SK-N-SH (cell line): ENCODE data around the gene TMEM11. TPM values are rescaled to one million over a fixed set of nuclear protein-coding genes. Genes with fewer than 3 reads are reported as not detected.

Experiments
- CTCF ChIA-PET: fragments of 300-600, 350-600 bp; formaldehyde crosslinking; extraction: SDS; loops from one replicate; lab custom pipeline; 2021; lab: Yijun Ruan, JAX
- POLR2A ChIA-PET: fragments of 350-600 bp; sonication (Branson Sonifier 250); formaldehyde crosslinking; extraction: SDS; loops from one replicate; lab custom pipeline; 2020; ENCODE audit warnings: antibody characterized with exemption, inconsistent platforms; lab: Yijun Ruan, JAX
- DNase-seq: peaks from one replicate; pipeline ENCODE4 v3.0.0; 2012
- H2AFZ ChIP-seq: fragments of 200-600 bp; sonication (generic); 2 replicates; pipeline ENCODE4 v1.8.1; 2016; ENCODE audit warnings: antibody characterized with exemption, mild to moderate bottlenecking, low read depth
- H3F3A ChIP-seq: fragments of 200-600 bp; sonication (generic); replicated peaks from 2 replicates; pipeline ENCODE3; 2016; ENCODE audit warnings: antibody characterized with exemption, mild to moderate bottlenecking; ENCODE audit not compliant: insufficient read depth
- H3K27ac ChIP-seq, 2 experiments: fragments of 200-500 bp in 1 of 2; fragments of 200-600 bp in 1 of 2; sonication (Bioruptor generic) in 1 of 2; sonication (generic), shearing (Covaris generic) in 1 of 2; 2 replicates each; pipeline versions ENCODE4 v1.5.1 to v1.6.1; 2014 to 2016; ENCODE audit warnings: low read depth in 2 of 2, inconsistent platforms in 1 of 2, low read length in 1 of 2, mild to moderate bottlenecking in 1 of 2, mixed read lengths in 1 of 2
- H3K27me3 ChIP-seq: fragments of 200-600 bp; sonication (generic), shearing (Covaris generic); 2 replicates; pipeline ENCODE4 v1.6.1; 2016; ENCODE audit warnings: mixed run types; ENCODE audit not compliant: insufficient read depth
- H3K36me3 ChIP-seq, 2 experiments: fragments of 200-500 bp in 1 of 2; fragments of 200-600 bp in 1 of 2; sonication (Bioruptor generic) in 1 of 2; sonication (generic) in 1 of 2; replicated peaks in 1 of 2; 2 replicates each; pipeline versions ENCODE3 to v1.5.1; 2014 to 2016; ENCODE audit warnings: low read length in 1 of 2, mild to moderate bottlenecking in 1 of 2; ENCODE audit not compliant: insufficient read depth in 2 of 2, control insufficient read depth in 1 of 2
- H3K4me1 ChIP-seq, 2 experiments: fragments of 200-500 bp in 1 of 2; fragments of 200-600 bp in 1 of 2; sonication (Bioruptor generic) in 1 of 2; sonication (generic), shearing (Covaris generic) in 1 of 2; 2 replicates each; pipeline versions ENCODE4 v1.5.1 to v1.6.1; 2014 to 2016; ENCODE audit warnings: low read depth in 1 of 2, low read length in 1 of 2, mixed run types in 1 of 2; ENCODE audit not compliant: insufficient read depth in 2 of 2, control insufficient read depth in 1 of 2
- H3K4me2 ChIP-seq: fragments of 200-600 bp; sonication (generic), shearing (Covaris generic); 2 replicates; pipeline ENCODE4 v1.6.1; 2017; ENCODE audit warnings: mixed run types
- H3K4me3 ChIP-seq, 2 experiments: fragments of 200-500 bp in 1 of 2; fragments of 200-600 bp in 1 of 2; sonication (Bioruptor generic) in 1 of 2; sonication (generic), shearing (Covaris generic) in 1 of 2; 2 replicates each; pipeline versions ENCODE4 v1.5.1 to v1.8.1; 2014 to 2016; ENCODE audit warnings: low read depth in 2 of 2, inconsistent platforms in 1 of 2, low read length in 1 of 2, mild to moderate bottlenecking in 1 of 2, mixed read lengths in 1 of 2, moderate library complexity in 1 of 2
- H3K79me2 ChIP-seq: fragments of 200-600 bp; sonication (generic); 2 replicates; pipeline ENCODE4 v1.8.1; 2017; ENCODE audit warnings: mild to moderate bottlenecking; ENCODE audit not compliant: insufficient read depth
- H3K9ac ChIP-seq: fragments of 200-600 bp; sonication (generic); 2 replicates; pipeline ENCODE4 v1.6.1; 2017; ENCODE audit warnings: mixed run types
- H3K9me2 ChIP-seq: fragments of 200-600 bp; sonication (generic); 2 replicates; pipeline ENCODE4 v1.6.1; 2017; ENCODE audit warnings: mixed run types
- H3K9me3 ChIP-seq: fragments of 200-600 bp; sonication (generic); 2 replicates; pipeline ENCODE4 v1.6.1; 2017; ENCODE audit warnings: mixed run types, mild to moderate bottlenecking, moderate library complexity
- H4K20me1 ChIP-seq: fragments of 200-600 bp; sonication (generic); 2 replicates; pipeline ENCODE4 v1.6.1; 2017; ENCODE audit warnings: mild to moderate bottlenecking, mixed run types; ENCODE audit not compliant: insufficient read depth
- ELF1 ChIP-seq: IDR thresholded peaks from 2 replicates; pipeline ENCODE4 v1.4.0; 2012
- EZH2phosphoT487 ChIP-seq: fragments of 200-600 bp; sonication (generic); IDR thresholded peaks from 2 replicates; pipeline ENCODE4 v1.6.1; 2017; ENCODE audit warnings: low read depth, mixed run types, mild to moderate bottlenecking, antibody characterized with exemption, moderate library complexity, borderline replicate concordance
- FOSL2 ChIP-seq: IDR thresholded peaks from 2 replicates; pipeline ENCODE4 v1.4.0; 2012; ENCODE audit warnings: low read depth, mild to moderate bottlenecking, moderate library complexity, borderline replicate concordance
- FOXM1 ChIP-seq: IDR thresholded peaks from 2 replicates; pipeline ENCODE4 v1.4.0; 2012; ENCODE audit warnings: low read depth, mild to moderate bottlenecking
- GABPA ChIP-seq: IDR thresholded peaks from 2 replicates; pipeline ENCODE4 v1.4.0; 2012; ENCODE audit warnings: low read depth, mild to moderate bottlenecking
- GATA2 ChIP-seq: sonication (generic); formaldehyde crosslinking; IDR thresholded peaks from 2 replicates; pipeline ENCODE4 v1.5.0; 2020; ENCODE audit warnings: mild to moderate bottlenecking, missing genetic modification reagents
- MXI1 ChIP-seq: IDR thresholded peaks from 2 replicates; pipeline ENCODE4 v1.6.1; 2012; ENCODE audit warnings: mild to moderate bottlenecking, low read depth, low read length, improper control_type of control experiment
- POLR2AphosphoS5 ChIP-seq: IDR thresholded peaks from 2 replicates; pipeline ENCODE4 v1.6.1; 2012; ENCODE audit warnings: low read depth, low read length
- RCOR1 ChIP-seq: fragments of 150-350 bp; IDR thresholded peaks from 2 replicates; pipeline ENCODE4 v1.6.1; 2017; ENCODE audit warnings: antibody characterized with exemption, low read length
- RXRA ChIP-seq: IDR thresholded peaks from 2 replicates; pipeline ENCODE4 v1.4.0; 2012; ENCODE audit warnings: low read depth, mild to moderate bottlenecking, borderline replicate concordance
- SIN3A ChIP-seq: IDR thresholded peaks from 2 replicates; pipeline ENCODE4 v1.6.1; 2012; ENCODE audit warnings: low read depth, mild to moderate bottlenecking, low read length, moderate library complexity, borderline replicate concordance
- SMC3 ChIP-seq: IDR thresholded peaks from 2 replicates; pipeline ENCODE4 v1.6.1; 2012; ENCODE audit warnings: low read depth, low read length, improper control_type of control experiment
- TAF1 ChIP-seq: IDR thresholded peaks from 2 replicates; pipeline ENCODE4 v1.6.1; 2012; ENCODE audit warnings: low read depth, mild to moderate bottlenecking, low read length, moderate library complexity, borderline replicate concordance
- TEAD4 ChIP-seq: IDR thresholded peaks from 2 replicates; pipeline ENCODE4 v1.4.0; 2012; ENCODE audit warnings: mild to moderate bottlenecking, borderline replicate concordance; ENCODE audit not compliant: insufficient read depth
- USF1 ChIP-seq: IDR thresholded peaks from 2 replicates; pipeline ENCODE4 v1.4.0; 2012; ENCODE audit warnings: low read depth, borderline replicate concordance
- USF2 ChIP-seq: fragments of 150-350 bp; IDR thresholded peaks from 2 replicates; pipeline ENCODE4 v1.6.1; 2017; ENCODE audit warnings: antibody characterized with exemption, low read length, low read depth, borderline replicate concordance
- WGBS: methylation state at CpG from one replicate; pipeline ENCODE4 v1.1.6; 2017; ENCODE audit warnings: low lambda C conversion rate; 5-methylcytosine and 5-hydroxymethylcytosine counted together
- polyA plus RNA-seq, 3 experiments: library from polyadenylated mRNA; depleted of rRNA; stranded (reverse); fragments of >200 nt; gene quantifications; 2 replicates each; pipeline ENCODE4 v1.2.3, GENCODE V29; 2012
- TF ChIP-seq, protein P1 (sequence below): IDR thresholded peaks from 2 replicates; pipeline ENCODE4 v1.6.1; 2012; ENCODE audit warnings: mild to moderate bottlenecking, low read depth, low read length, moderate library complexity
- TF ChIP-seq, protein P2 (sequence below): IDR thresholded peaks from 2 replicates; pipeline ENCODE4 v1.4.0; 2012; ENCODE audit warnings: low read depth

The TMEM11 gene
- polyA plus RNA-seq, 1 of the 3 experiments (the other 2 are of a cell fraction) = 52.3 TPM

DNA sequence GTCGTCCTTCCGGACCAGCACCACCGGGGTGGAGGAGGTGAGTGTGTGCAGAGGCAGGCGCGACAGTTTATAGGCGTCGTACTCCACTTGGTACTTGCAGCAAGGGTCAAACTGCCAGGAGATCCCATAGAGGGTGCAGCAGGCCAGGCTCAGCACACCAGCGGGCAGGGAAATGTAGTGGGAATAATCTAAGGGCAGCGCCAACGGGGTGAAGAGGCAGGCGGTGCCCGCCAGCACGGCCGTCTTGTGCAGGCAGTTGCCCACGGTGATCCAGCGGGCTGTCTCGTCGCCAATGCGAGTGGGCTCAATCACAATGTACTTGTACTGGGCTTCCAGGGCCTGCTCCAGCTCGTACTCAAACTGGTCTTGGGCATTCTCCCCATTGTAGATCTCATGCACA, 15.6 kb downstream of the TMEM11 start:
- H3K4me3 ChIP-seq = no peak overlapping the region
- H3K9me2 ChIP-seq = no peaks in the 10 kb centered on the region
- no peak for TF ChIP-seq TAF1
- TF ChIP-seq MXI1 = no peak
- TF ChIP-seq, protein P1, sequence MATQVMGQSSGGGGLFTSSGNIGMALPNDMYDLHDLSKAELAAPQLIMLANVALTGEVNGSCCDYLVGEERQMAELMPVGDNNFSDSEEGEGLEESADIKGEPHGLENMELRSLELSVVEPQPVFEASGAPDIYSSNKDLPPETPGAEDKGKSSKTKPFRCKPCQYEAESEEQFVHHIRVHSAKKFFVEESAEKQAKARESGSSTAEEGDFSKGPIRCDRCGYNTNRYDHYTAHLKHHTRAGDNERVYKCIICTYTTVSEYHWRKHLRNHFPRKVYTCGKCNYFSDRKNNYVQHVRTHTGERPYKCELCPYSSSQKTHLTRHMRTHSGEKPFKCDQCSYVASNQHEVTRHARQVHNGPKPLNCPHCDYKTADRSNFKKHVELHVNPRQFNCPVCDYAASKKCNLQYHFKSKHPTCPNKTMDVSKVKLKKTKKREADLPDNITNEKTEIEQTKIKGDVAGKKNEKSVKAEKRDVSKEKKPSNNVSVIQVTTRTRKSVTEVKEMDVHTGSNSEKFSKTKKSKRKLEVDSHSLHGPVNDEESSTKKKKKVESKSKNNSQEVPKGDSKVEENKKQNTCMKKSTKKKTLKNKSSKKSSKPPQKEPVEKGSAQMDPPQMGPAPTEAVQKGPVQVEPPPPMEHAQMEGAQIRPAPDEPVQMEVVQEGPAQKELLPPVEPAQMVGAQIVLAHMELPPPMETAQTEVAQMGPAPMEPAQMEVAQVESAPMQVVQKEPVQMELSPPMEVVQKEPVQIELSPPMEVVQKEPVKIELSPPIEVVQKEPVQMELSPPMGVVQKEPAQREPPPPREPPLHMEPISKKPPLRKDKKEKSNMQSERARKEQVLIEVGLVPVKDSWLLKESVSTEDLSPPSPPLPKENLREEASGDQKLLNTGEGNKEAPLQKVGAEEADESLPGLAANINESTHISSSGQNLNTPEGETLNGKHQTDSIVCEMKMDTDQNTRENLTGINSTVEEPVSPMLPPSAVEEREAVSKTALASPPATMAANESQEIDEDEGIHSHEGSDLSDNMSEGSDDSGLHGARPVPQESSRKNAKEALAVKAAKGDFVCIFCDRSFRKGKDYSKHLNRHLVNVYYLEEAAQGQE = no peak
- no peak for TF ChIP-seq GABPA
- TF ChIP-seq SIN3A = no peak
- no peak for TF ChIP-seq SMC3
- TF ChIP-seq GATA2 (CRISPR knock-in tag) = no peak
- no peak for TF ChIP-seq EZH2phosphoT487
- TF ChIP-seq USF1 = no peak
- TF ChIP-seq POLR2AphosphoS5 = no peak
- no peak for TF ChIP-seq ELF1
- no peak for TF ChIP-seq RCOR1
- TF ChIP-seq USF2 = no peak
- TF ChIP-seq, protein P2, sequence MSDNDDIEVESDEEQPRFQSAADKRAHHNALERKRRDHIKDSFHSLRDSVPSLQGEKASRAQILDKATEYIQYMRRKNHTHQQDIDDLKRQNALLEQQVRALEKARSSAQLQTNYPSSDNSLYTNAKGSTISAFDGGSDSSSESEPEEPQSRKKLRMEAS = no peak
- no peak for TF ChIP-seq FOSL2
- TF ChIP-seq TEAD4 = no peak
- TF ChIP-seq FOXM1 = no peak
- no peak for TF ChIP-seq RXRA
- TF ChIP-seq, all 33 proteins: peak for 0
- peaks cover 69% of the 10 kb centered on the region for H3K79me2 ChIP-seq
- POLR2A ChIA-PET = no interaction called here
- H3K27ac ChIP-seq = no peak overlapping the region
- peaks cover 60% of the 10 kb centered on the region for H4K20me1 ChIP-seq
- no peaks in the 10 kb centered on the region for H3K9me3 ChIP-seq
- no peaks in the 10 kb centered on the region for H3F3A ChIP-seq
- H3K27me3 ChIP-seq = no peaks in the 10 kb centered on the region
- 95% methylated on average over 11 of the region's 20 CpGs for WGBS
- peaks cover 4 to 14% of the 10 kb centered on the region in 2 experiments for H3K36me3 ChIP-seq
- DNase-seq = no peak
- no peak overlapping the region for H3K4me2 ChIP-seq
- H3K4me1 ChIP-seq = peaks cover 0 to 29% of the 10 kb centered on the region in 2 experiments; a peak in 1 of 4 replicates
- H3K9ac ChIP-seq = no peak overlapping the region
- H2AFZ ChIP-seq = no peak overlapping the region
- CTCF ChIA-PET = interaction anchor here (1.4 kb wide), 1 partner anchor 69 kb away, joined by 3 read pairs; no protein-coding TSS in a partner anchor
